ENCODE data around the gene MTHFSD. TPM values are rescaled to one million over a fixed set of nuclear protein-coding genes. Genes with fewer than 3 reads are reported as not detected.

Gene MTHFSD
- total RNA-seq, 3 donors from 2014 or later: 15.8 to 30.2 (median 27.7) TPM

DNA sequence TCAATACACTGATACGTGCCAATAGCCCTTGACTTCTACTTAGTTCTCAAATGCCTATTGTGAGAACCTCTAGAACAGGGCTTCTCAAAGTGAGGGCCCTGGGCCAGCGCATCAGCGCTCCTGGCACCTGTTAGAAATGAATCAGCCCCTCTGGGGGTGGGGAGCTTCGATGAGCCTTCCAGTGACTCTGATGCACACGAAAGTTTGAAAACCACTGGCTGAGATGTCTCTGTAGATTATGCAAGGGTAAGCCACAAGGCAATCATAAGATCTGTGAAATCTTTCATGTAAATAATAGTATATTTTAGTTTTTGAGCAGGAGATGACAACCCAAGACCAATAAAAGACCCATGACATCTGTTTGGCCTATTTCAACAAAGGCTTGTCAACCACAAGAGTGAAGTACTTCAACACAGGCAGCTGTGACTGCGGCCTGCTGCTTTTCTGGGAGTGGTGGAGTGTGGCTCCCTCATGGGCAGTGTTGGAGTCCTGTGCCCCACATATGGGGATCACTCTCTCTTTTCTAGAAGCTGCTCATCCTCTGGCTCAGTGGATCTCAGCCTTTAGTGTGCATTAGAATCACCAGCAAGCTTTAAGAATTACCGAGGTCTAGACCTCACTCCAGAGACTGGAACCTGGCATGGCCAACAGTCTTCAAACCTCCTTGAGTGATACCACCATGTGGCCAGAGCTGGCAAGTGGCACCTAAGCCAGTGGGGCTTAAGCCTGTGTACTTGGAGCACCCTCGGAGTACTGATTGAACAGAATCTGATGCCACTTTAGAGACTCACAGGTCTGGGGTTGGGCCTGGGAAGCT is 5.8 kb downstream of the MTHFSD start:
- no peaks in the 10 kb centered on the region for H3K27me3 ChIP-seq
- H3K9me3 ChIP-seq: no peaks in the 10 kb centered on the region
- intact Hi-C loops (cut with DNase I; ENCODE audit: low total_unique reads): no loop called here
- TF ChIP-seq, protein P1, sequence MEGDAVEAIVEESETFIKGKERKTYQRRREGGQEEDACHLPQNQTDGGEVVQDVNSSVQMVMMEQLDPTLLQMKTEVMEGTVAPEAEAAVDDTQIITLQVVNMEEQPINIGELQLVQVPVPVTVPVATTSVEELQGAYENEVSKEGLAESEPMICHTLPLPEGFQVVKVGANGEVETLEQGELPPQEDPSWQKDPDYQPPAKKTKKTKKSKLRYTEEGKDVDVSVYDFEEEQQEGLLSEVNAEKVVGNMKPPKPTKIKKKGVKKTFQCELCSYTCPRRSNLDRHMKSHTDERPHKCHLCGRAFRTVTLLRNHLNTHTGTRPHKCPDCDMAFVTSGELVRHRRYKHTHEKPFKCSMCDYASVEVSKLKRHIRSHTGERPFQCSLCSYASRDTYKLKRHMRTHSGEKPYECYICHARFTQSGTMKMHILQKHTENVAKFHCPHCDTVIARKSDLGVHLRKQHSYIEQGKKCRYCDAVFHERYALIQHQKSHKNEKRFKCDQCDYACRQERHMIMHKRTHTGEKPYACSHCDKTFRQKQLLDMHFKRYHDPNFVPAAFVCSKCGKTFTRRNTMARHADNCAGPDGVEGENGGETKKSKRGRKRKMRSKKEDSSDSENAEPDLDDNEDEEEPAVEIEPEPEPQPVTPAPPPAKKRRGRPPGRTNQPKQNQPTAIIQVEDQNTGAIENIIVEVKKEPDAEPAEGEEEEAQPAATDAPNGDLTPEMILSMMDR (IDR thresholded peaks at IDR 0.05): no peak
- TF ChIP-seq POLR2A (IDR thresholded peaks at IDR 0.05): no peak
- no peak for TF ChIP-seq POLR2AphosphoS5 (IDR thresholded peaks at IDR 0.05)
- H3K4me1 ChIP-seq: peaks cover 0 to 2% of the 10 kb centered on the region in 2 donors
- no peak for DNase-seq (ENCODE audit: low spot score in 2 of 2)
- no peaks in the 10 kb centered on the region for H3K36me3 ChIP-seq
- no peak overlapping the region for H3K4me3 ChIP-seq
- no peak overlapping the region for H3K27ac ChIP-seq

DNA sequence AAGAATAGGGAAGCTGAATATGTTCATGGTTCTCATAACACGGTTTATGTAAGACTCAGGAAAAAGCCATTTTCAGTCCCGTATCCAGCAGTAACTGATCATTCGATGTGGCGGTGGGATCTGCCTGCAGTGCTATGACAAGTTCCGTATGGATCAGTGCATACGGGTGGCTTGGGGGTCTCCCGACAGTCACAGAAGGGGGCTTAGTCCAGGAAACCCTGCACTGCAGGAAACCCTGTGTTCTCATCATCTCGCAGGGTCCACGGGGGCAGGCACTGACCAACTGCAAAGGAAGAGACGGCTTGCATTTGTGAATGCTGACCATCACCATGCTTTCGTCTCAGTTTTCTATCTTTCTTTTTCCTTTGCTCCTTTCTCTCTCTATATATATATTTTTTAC is 7.7 kb downstream of the MTHFSD start:
- H3K27me3 ChIP-seq: no peaks in the 10 kb centered on the region
- TF ChIP-seq, protein P1 (IDR thresholded peaks at IDR 0.05): no peak
- TF ChIP-seq POLR2A (IDR thresholded peaks at IDR 0.05) (no peak), POLR2AphosphoS5 (IDR thresholded peaks at IDR 0.05) (no peak)
- intact Hi-C loops (cut with DNase I; ENCODE audit: low total_unique reads): no loop called here
- DNase-seq (ENCODE audit: low spot score in 2 of 2): no peak
- no peaks in the 10 kb centered on the region for H3K4me1 ChIP-seq
- H3K4me3 ChIP-seq: no peak overlapping the region
- H3K27ac ChIP-seq: no peak overlapping the region
- no peaks in the 10 kb centered on the region for H3K36me3 ChIP-seq
- H3K9me3 ChIP-seq: no peaks in the 10 kb centered on the region

DNA sequence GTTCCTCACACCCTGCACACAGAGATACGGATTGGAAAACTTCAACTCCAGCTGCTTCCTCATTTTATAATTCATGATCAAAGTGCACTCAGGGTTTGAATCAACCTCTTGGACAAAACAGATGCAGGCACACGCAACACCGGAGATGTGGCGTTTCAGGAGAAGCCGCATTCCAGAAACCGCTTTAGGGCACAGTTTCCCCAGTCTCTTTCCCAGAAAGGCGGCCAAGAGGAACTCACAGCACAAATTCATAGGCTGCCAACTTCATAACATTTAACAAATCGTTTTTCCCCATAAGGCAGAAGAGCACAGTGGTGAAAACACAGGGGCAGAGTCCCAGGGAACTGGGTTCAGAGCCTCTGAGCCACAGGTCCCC is 8.4 kb downstream of the MTHFSD start:
- Histone ChIP-seq H3K27ac (peak overlapping the region; percentile 52 to 67), H3K9me3 (no peaks in the 10 kb centered on the region), H3K4me1 (no peaks in the 10 kb centered on the region), H3K36me3 (no peaks in the 10 kb centered on the region), H3K4me3 (peak overlapping the region in 1 of 3 donors; percentile 36), H3K27me3 (no peaks in the 10 kb centered on the region)
- intact Hi-C loops (cut with DNase I; ENCODE audit: low total_unique reads): no loop called here
- TF ChIP-seq POLR2AphosphoS5 (IDR thresholded peaks at IDR 0.05) (peak in 1 of 3 donors; percentile 34), POLR2A (IDR thresholded peaks at IDR 0.05) (no peak)
- TF ChIP-seq, protein P1 (IDR thresholded peaks at IDR 0.05): no peak
- peak in 1 of 2 donors; percentile 51 for DNase-seq (ENCODE audit: low spot score in 2 of 2)

DNA sequence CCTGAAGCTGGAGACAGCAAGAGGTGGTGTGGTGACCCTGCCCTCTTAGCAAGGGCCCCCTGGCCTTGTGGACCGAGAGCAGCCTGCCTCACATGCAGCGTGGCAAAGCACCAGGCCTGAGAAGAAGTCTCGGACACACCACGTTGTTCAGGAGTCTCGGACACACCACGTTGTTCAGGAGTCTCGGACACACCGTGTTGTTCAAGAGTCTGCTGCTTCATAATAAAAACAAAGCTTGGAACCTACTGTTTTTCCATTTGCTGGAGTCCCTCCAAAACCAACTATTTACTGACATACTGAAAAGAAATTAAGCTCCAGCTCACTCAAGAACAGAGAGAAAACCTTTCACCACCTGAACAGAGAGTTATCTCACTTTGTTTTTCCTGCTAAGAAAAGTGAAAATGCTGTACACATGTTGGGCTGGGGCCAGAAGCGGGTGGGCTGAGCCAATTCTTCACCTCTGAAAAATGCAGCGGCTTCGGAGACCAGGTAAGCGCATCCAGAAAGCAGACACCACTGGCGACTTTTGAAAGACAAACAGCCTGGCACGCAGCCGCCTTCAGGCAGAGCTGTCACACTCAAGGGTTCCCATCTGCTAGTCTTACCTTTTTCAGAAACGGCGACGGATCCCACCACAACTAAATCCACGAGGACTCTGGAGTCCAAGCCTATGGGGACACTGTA is 8.9 kb downstream of the MTHFSD start:
- Histone ChIP-seq H3K27ac (peak overlapping the region; percentile 52 to 67), H3K9me3 (no peaks in the 10 kb centered on the region), H3K4me1 (no peaks in the 10 kb centered on the region), H3K27me3 (no peaks in the 10 kb centered on the region), H3K4me3 (peak overlapping the region in 1 of 3 donors; percentile 36), H3K36me3 (no peaks in the 10 kb centered on the region)
- DNase-seq (ENCODE audit: low spot score in 2 of 2): no peak
- TF ChIP-seq POLR2AphosphoS5 (IDR thresholded peaks at IDR 0.05) (no peak), POLR2A (IDR thresholded peaks at IDR 0.05) (no peak)
- TF ChIP-seq, protein P1 (IDR thresholded peaks at IDR 0.05): no peak
- intact Hi-C loops (cut with DNase I; ENCODE audit: low total_unique reads): no loop called here

DNA sequence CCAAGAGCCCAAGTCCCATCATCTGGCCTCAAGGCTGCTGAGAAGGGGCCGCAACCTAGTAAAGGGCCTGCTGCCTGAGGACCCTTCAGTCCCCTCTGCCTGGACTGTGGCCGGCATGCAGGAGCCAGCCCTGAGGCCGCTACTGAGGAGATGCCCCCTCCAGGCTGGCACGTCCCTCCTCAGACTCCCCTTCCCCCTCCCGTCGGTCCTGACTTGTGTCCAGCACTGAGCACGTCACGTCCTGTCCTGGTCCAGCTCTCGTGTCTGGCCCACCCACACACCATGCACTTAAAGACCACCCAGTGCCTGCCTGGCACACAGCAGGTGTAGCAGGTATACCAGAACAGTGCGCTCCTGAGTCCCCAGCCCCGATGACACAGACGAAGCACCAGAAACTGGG is 9.6 kb downstream of the MTHFSD start:
- no peaks in the 10 kb centered on the region for H3K27me3 ChIP-seq
- DNase-seq (ENCODE audit: low spot score in 2 of 2): no peak
- no peak for TF ChIP-seq POLR2AphosphoS5 (IDR thresholded peaks at IDR 0.05)
- TF ChIP-seq, protein P1 (IDR thresholded peaks at IDR 0.05): no peak
- TF ChIP-seq POLR2A (IDR thresholded peaks at IDR 0.05): no peak
- H3K36me3 ChIP-seq: no peaks in the 10 kb centered on the region
- no peaks in the 10 kb centered on the region for H3K4me1 ChIP-seq
- H3K27ac ChIP-seq: peak overlapping the region; percentile 52 to 67
- H3K4me3 ChIP-seq: no peak overlapping the region
- intact Hi-C loops (cut with DNase I; ENCODE audit: low total_unique reads): no loop called here
- no peaks in the 10 kb centered on the region for H3K9me3 ChIP-seq

Data from breast epithelium (tissue), 4 donors.